DND-41 (cell line): ENCODE measurements around the gene ZFP57.

Source experiments
- ATAC-seq: fragments of 200-7000 bp; cut with Tn5 transposase; 3 replicates; pipeline ENCODE4 v1.9.1; 2021; ENCODE audit warnings: low read depth; ENCODE audit not compliant: insufficient read depth
- DNase-seq: peaks from one replicate; pipeline ENCODE4 v3.0.0-alpha.2; 2020
- H2AFZ ChIP-seq: 2 replicates; pipeline ENCODE4 v1.6.0; 2012; ENCODE audit warnings: low read depth, low read length
- H3K27ac ChIP-seq: 2 replicates; pipeline ENCODE4 v1.5.1; 2012; ENCODE audit warnings: low read length, inconsistent platforms
- H3K27me3 ChIP-seq: fragments of 200-600 bp; sonication (generic); 2 replicates; pipeline ENCODE4 v1.6.0; 2012; ENCODE audit warnings: low read length, mild to moderate bottlenecking, inconsistent platforms; ENCODE audit not compliant: insufficient read depth, poor library complexity
- H3K36me3 ChIP-seq: 2 replicates; pipeline ENCODE4 v1.5.1; 2012; ENCODE audit warnings: low read length, inconsistent platforms; ENCODE audit not compliant: insufficient read depth
- H3K4me1 ChIP-seq: 2 replicates; pipeline ENCODE4 v1.5.1; 2012; ENCODE audit warnings: mild to moderate bottlenecking, low read length; ENCODE audit not compliant: insufficient read depth
- H3K4me2 ChIP-seq: 2 replicates; pipeline ENCODE4 v1.6.0; 2012; ENCODE audit warnings: mild to moderate bottlenecking, moderate library complexity, low read length, inconsistent platforms; ENCODE audit not compliant: insufficient read depth
- H3K4me3 ChIP-seq, 2 experiments: fragments of 200-600 bp in 1 of 2; shearing (Covaris generic) in 1 of 2; 2 replicates each; pipeline ENCODE4 v1.5.1; 2012 to 2016; ENCODE audit warnings: inconsistent platforms in 2 of 2, low read length in 2 of 2, mild to moderate bottlenecking in 2 of 2, low read depth in 1 of 2, moderate library complexity in 1 of 2
- H3K79me2 ChIP-seq: 2 replicates; pipeline ENCODE4 v1.6.0; 2012; ENCODE audit warnings: low read length, inconsistent platforms; ENCODE audit not compliant: insufficient read depth
- H3K9ac ChIP-seq: 2 replicates; pipeline ENCODE4 v1.6.0; 2012; ENCODE audit warnings: low read depth, mild to moderate bottlenecking, inconsistent platforms, low read length, moderate library complexity
- H3K9me3 ChIP-seq: 2 replicates; pipeline ENCODE4 v1.5.1; 2012; ENCODE audit warnings: low read length, moderate library complexity, mild to moderate bottlenecking, inconsistent platforms; ENCODE audit not compliant: insufficient read depth, severe bottlenecking
- H4K20me1 ChIP-seq: 2 replicates; pipeline ENCODE4 v1.6.0; 2012; ENCODE audit warnings: low read length; ENCODE audit not compliant: insufficient read depth
- EZH2 ChIP-seq: IDR thresholded peaks from 3 replicates; pipeline ENCODE4 v1.6.1; 2012; ENCODE audit warnings: borderline replicate concordance, low read depth, mild to moderate bottlenecking, moderate library complexity, low read length, inconsistent platforms; ENCODE audit not compliant: severe bottlenecking
- TF ChIP-seq, protein P1 (sequence below): IDR thresholded peaks from 2 replicates; pipeline ENCODE4 v1.5.1; 2012; ENCODE audit warnings: borderline replicate concordance, low read length, moderate library complexity, mild to moderate bottlenecking; ENCODE audit not compliant: poor library complexity, severe bottlenecking; ENCODE audit errors: extremely low read depth

ZFP57 gene

DNA sequence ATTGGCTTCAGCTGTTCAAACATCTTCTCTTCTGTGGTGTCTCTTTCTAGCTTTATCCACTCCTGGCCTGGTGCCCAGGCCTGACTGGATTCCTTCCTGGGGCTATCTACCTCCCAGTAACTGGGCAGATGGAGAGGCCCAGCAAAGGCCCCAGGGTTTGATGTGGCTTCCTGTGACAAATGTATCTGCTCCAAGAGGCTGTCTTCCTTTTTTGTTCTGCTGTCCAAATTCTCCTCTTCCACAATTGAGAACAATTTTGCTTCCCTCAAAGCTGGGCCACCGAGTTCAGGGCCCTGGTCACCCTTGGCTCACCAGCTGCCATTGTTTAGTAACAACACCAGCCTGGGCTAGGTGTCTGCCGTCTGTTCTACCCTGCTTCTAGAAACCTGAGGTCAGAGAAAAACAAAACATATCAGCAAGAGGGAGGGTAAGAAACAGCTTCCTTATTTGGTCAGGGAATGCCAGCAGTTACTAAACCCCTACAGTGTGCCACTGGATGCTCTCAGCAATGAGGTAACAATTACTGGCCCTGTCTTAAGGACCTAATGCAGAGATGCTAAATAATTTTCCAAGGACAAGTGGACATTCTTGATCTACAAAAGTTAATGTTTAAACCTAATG, 3.9 kb downstream of the ZFP57 start:
- Histone ChIP-seq H3K79me2 (no peaks in the 10 kb centered on the region), H3K4me1 (no peaks in the 10 kb centered on the region), H3K4me3 (no peak overlapping the region), H3K9me3 (no peaks in the 10 kb centered on the region), H3K27ac (no peak overlapping the region), H3K27me3 (peaks cover 5% of the 10 kb centered on the region), H3K4me2 (no peak overlapping the region), H2AFZ (no peak overlapping the region), H3K9ac (no peak overlapping the region), H3K36me3 (no peaks in the 10 kb centered on the region), H4K20me1 (no peaks in the 10 kb centered on the region)
- TF ChIP-seq, protein P1, sequence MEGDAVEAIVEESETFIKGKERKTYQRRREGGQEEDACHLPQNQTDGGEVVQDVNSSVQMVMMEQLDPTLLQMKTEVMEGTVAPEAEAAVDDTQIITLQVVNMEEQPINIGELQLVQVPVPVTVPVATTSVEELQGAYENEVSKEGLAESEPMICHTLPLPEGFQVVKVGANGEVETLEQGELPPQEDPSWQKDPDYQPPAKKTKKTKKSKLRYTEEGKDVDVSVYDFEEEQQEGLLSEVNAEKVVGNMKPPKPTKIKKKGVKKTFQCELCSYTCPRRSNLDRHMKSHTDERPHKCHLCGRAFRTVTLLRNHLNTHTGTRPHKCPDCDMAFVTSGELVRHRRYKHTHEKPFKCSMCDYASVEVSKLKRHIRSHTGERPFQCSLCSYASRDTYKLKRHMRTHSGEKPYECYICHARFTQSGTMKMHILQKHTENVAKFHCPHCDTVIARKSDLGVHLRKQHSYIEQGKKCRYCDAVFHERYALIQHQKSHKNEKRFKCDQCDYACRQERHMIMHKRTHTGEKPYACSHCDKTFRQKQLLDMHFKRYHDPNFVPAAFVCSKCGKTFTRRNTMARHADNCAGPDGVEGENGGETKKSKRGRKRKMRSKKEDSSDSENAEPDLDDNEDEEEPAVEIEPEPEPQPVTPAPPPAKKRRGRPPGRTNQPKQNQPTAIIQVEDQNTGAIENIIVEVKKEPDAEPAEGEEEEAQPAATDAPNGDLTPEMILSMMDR = no peak
- TF ChIP-seq EZH2 = no peak
- DNase-seq (no peak), ATAC-seq (no peak)

DNA sequence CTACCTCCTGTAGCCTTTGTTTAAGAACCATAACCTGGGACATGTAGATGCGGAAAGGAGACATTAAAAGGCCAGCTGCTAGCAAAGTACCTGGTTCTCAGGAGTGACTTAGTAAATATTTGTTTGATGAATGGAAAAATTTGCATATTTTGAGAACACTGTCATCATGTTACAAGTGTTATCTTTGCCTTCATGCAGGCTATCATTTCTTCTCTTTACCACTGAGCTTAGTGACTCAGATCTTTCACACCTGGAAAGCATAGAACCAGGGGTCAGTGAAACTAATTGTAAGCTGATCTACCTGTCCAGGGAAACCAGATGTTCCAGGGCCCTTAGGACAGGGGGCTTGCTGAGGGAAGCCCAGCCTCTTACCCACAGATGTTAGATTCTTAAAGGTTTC, 5.4 kb downstream of the ZFP57 start:
- Histone ChIP-seq H3K36me3 (no peaks in the 10 kb centered on the region), H3K4me1 (no peaks in the 10 kb centered on the region), H3K27me3 (peaks cover 5% of the 10 kb centered on the region), H3K27ac (no peak overlapping the region), H3K4me2 (no peak overlapping the region), H2AFZ (no peak overlapping the region), H3K9ac (no peak overlapping the region), H3K9me3 (no peaks in the 10 kb centered on the region), H4K20me1 (no peaks in the 10 kb centered on the region), H3K4me3 (no peak overlapping the region), H3K79me2 (no peaks in the 10 kb centered on the region)
- no peak for ATAC-seq
- TF ChIP-seq, protein P1 = no peak
- no peak for TF ChIP-seq EZH2
- DNase-seq = no peak

DNA sequence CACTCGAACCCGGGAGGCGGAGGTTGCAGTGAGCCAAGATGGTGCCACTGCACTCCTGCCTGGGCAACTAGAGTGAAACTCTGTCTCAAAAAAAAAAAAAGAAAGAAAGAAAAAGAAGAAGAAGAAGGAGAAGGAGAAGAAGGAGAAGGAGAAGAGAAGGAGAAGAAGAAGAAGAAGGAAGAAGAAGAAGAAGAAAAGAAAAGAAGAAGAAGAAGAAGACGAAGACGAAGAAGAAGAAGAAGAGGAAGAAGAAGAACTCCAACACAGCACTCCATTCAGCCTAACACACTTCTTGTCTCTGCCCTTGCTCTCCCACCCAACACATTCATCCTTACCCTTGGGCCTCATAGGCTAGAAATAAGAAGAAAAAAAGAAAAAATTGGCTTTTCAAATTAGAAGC, 6.9 kb downstream of the ZFP57 start:
- Histone ChIP-seq H3K79me2 (no peaks in the 10 kb centered on the region), H3K4me2 (no peak overlapping the region), H3K27ac (no peak overlapping the region)

More for the DNA sequence above, 6.9 kb downstream of the ZFP57 start:
- H3K27me3 ChIP-seq = peaks cover 5% of the 10 kb centered on the region
- no peak overlapping the region for H3K9ac ChIP-seq
- ATAC-seq = no peak
- no peaks in the 10 kb centered on the region for H4K20me1 ChIP-seq
- TF ChIP-seq, protein P1 = no peak
- no peak for TF ChIP-seq EZH2
- H3K4me1 ChIP-seq = no peaks in the 10 kb centered on the region
- no peak overlapping the region for H2AFZ ChIP-seq
- no peak for DNase-seq
- H3K4me3 ChIP-seq = no peak overlapping the region
- no peaks in the 10 kb centered on the region for H3K36me3 ChIP-seq
- H3K9me3 ChIP-seq = no peaks in the 10 kb centered on the region
